GM18870 (cell line): Measurements from ENCODE around the gene CREB5.

Source experiments
- ATAC-seq: cut with Tn5 transposase; IDR thresholded peaks from one replicate; pipeline ENCODE4 v1.9.1; 2021; ENCODE audit warnings: moderate library complexity; ENCODE audit not compliant: unreplicated experiment

Gene CREB5

GRCh38 chr7:28729281-28729680, 317.0 kb downstream of the CREB5 start:
- ATAC-seq, result no peak

DNA sequence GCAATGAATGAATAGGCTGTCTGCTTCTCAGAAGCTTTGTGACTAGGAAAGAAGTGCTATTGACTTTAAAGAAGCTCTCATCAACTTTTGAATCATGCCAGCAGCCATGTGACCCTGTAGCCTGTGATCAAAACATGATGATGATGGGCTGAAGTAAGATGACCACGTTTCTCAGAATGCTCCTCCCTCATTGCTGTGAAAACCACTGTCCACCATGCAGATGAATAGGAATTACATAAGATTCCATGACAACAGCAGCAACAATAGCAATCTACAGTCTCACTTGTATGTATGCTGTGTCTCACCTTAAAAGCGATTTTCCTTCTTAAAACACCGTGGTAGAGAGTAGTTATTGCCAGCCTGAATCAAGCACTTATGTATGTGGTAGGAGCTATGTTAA, 317.4 kb downstream of the CREB5 start:
- no peak for ATAC-seq

DNA sequence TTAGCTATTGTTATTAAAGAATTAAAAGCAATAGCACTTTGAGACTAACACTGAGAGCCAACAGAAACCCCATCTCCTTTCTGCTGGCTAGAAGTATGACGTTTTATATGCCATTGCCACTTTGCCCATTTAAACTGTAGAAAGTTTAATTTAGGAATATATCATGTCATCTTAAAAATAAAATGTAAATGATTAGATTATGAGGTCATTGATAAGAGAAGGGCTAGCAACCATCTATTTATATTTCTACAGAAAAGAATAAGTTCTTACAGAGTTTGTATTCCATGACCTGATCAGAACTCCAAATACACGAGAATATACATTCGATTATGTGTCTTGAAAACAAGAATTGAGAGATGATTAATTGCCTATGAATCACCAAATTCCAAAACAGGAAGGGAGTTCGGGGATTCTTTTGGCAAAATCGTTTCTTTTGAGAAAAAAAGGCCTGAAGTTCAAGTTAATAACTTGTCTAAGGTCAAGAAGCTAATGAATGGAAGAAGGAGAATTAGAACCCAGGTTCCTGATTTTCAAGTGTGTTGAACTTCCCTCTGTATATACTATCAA, 318.9 kb downstream of the CREB5 start:
- ATAC-seq, result no peak

DNA sequence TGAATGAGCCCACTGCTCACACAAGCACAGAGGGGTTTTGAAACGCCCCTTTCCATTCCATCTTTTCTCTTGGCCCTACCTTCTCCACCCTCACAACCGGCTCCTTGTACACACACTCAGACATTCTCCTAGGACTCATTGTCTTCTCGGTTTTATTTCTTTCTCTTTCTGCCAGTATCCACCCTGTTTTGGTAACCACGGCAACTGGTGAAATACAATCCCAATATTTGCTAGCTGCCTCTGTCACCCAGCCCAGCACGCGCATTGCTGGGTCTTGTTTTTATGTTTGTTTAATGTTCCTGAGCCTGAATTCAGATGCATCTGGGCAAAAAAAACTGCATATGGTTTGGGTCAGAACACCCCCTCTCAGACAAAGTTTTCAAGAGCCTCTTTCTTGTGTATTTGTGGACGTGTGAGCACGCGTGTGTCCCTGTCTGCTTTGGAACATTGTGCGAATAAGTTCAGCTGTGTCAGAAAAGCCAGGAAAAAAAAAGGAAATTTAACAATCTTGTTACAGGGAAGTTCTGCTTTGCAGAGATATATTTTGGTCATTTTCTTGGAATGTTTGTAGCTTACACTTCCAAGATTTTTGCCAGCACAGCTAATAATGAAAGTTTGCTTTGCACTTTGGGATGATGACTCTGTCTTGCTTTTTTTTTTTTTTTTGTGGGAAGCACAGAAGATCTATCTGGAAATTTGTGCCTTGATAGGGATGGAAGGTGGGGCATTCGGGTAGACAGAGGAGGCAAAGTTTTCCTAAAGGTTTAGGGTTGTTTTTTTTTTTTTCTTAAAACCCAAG, 320.0 kb downstream of the CREB5 start:
- ATAC-seq, result no peak

GRCh38 chr7:28733035-28733434, 320.7 kb downstream of the CREB5 start:
- no peak for ATAC-seq

- no peak for ATAC-seq
Measured at GRCh38 chr7:28738412-28738811, 326.1 kb downstream of the CREB5 start.

GRCh38 chr7:28739128-28739527, 326.8 kb downstream of the CREB5 start:
- no peak for ATAC-seq

GRCh38 chr7:28739826-28740225, 327.5 kb downstream of the CREB5 start:
- no peak for ATAC-seq

DNA sequence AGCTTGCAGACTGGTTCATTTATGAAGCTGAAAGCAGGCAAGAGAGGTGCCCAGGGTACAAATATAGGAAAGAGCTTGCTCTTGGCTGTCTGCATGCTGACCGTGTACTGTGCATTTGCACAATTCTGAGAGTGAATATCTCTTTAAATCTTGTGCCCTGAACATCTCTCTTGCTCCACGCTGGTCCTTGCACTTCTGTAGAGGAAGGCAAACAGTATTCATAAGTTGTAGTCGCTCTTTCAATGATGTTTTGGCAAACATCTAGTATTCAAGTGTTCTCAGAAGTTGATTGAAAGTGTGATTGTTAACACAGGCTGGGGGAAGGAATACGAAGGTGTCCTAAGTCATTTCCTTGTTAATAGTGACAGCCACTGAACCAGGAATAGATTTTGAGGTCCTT, 332.6 kb downstream of the CREB5 start:
- ATAC-seq, result no peak

DNA sequence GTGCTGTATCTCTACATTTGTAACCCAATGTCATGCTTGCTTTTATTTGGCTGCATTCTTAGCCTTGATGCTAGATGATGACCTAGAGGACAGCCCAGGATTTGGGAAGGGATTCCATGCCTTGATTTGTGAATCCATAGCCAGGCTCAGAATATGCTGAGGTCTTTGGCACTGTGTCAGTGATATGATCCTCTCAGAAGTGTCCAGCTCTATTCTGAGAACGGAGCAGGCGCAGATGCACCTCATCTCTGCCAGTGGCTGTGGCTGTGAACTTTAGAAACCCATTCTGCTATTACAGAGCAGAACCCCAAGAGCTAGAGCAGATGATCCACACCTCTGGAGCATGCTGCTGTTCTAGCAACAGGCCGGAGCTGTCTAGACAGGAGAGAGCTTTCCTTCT, 333.0 kb downstream of the CREB5 start:
- no peak for ATAC-seq

DNA sequence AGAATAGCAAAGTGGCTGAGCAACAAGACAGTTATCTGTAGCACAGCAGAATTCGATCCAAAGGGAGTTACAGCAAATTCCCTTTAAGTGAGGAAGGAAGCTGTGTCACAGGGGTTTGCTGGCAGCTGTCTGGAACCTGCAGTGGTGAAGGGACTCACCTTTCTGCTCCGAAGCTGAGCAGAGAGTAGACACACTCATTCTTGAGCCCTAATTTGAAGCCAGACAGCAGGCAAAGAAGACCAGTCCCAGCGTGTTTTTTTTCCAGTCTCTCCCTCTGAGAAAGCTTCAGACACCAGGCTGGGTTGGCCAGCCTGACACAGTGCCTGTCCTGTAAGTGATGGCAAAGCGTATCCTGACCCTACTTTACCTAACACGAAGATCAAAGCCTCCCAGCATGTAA, 335.1 kb downstream of the CREB5 start:
- ATAC-seq, result no peak

GRCh38 chr7:28747854-28748253, 335.5 kb downstream of the CREB5 start:
- ATAC-seq, result no peak

- no peak for ATAC-seq
Measured at GRCh38 chr7:28748346-28748745, 336.0 kb downstream of the CREB5 start.

GRCh38 chr7:28748933-28749584, 336.7 kb downstream of the CREB5 start:
- no peak for ATAC-seq

GRCh38 chr7:28749638-28750037, 337.3 kb downstream of the CREB5 start:
- no peak for ATAC-seq

DNA sequence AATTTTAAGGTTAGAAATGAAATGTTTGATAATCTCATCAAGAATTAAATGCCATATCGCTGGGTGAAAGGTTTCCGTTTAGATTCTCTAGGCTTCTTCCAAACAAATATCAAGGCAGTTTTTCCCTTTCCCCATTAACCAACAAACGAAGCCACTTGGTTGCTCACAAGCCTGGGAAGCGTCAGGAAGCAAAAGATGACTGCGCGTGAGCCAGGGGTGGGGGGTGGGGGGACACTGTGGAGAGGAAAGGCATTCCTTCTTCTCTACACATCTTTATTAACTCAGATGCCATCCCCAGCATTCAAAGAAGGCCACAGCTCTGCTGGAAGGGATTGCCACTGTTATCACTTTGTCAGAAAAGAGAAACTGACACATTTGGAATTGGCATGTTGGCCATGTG, 338.7 kb downstream of the CREB5 start:
- ATAC-seq, result no peak

GRCh38 chr7:28753613-28754012, 341.3 kb downstream of the CREB5 start:
- no peak for ATAC-seq

- no peak for ATAC-seq
Measured at GRCh38 chr7:28754027-28754426, 341.7 kb downstream of the CREB5 start.

- ATAC-seq, result no peak
Measured at GRCh38 chr7:28754447-28754846, 342.1 kb downstream of the CREB5 start.

GRCh38 chr7:28755255-28755654, 342.9 kb downstream of the CREB5 start:
- no peak for ATAC-seq

DNA sequence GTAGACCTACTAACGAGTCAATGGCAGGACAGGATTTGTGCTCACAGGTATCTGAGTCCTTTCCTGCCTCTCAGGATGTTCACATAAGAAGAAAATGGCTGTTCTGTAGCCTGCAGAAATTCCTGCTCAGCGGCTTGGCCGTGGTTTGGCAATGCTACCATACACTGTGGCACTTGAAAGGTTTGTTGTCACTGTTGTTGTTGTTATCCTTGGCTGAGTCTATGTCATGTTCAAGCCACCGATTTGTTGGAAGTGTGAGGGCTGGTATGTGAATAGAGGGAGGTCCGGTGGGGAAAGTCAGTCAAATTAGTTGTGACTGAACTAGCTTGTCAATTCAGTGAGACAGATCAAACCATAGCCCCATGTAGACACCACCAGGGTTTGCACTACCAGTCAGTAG, 345.9 kb downstream of the CREB5 start:
- no peak for ATAC-seq

DNA sequence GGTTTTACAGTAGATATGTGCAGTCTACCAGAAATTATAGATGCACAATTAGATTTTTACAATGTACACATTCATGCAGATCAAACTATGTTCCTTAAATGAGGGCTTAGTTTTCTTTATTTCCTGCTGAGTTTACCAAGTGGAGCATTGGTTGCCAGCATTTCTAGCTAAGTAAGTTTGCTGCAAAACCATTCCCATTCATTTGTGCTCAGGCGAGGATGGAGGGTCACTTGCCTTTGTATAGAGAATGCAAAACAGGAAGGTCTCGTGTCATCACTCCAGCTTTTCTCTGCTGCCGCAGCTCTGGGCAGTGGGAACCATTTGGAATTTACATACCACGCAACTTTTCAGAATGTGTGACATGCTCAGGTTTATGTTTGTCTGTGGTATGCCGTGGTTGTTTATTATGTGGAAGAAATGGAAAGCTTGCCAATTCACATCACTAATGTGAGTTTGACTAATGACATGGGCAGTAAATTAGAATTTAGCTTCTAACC, 347.2 kb downstream of the CREB5 start:
- no peak for ATAC-seq
